ENCODE data around the gene FRMD4A. TPM values are rescaled to one million over a fixed set of nuclear protein-coding genes. Genes with fewer than 3 reads are reported as not detected.
A peak's percentile ranks its signal among the peaks of the same experiment; 100 is the strongest.

FRMD4A gene
- total RNA-seq, 1 experiment from 2014 or later: 19.6 TPM

DNA sequence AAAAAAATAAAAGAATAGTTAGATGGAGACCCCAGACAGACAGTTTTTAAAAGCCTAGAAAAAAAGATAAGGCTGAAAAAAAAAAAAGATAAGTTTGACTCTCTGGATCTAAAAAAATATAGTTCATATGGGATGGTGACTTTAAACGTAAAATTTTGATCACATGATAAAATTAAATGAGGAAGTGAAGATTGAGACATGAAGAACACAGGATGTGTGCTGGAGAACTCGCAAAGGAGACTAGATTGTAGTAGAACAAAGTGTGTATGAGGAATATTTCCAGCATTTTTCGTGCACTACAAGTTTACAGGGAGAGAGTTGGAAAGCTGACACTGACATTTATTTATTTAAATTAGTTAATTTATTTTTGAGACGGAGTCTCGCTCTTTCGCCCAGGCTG, 457.5 kb downstream of the FRMD4A start:
- H2BK5ac ChIP-seq (ENCODE audit: insufficient read length, low read length): no peak overlapping the region
- H3K27ac ChIP-seq (ENCODE audit: insufficient read length, low read depth, low read length): no peak overlapping the region
- H3K4me1 Mint-ChIP-seq: peaks cover 39 to 47% of the 10 kb centered on the region in 2 experiments
- H4K20me1 ChIP-seq (ENCODE audit: control insufficient read depth, insufficient read depth, insufficient read length): no peaks in the 10 kb centered on the region
- no peak overlapping the region for H3K23ac ChIP-seq (ENCODE audit: insufficient read length, low read depth, low read length)
- H4K91ac ChIP-seq (ENCODE audit: insufficient read length, low read depth, low read length): no peak overlapping the region
- H3K9me3 ChIP-seq (ENCODE audit: control insufficient read depth, low read depth, low read length): no peaks in the 10 kb centered on the region
- H3K9me3 Mint-ChIP-seq: no peaks in the 10 kb centered on the region
- no peak overlapping the region for H3K9ac ChIP-seq (ENCODE audit: extremely low read depth, insufficient read length, low read length)
- H3K4me1 ChIP-seq (ENCODE audit: insufficient read depth, low read length): no peaks in the 10 kb centered on the region; the same call in 1 of the 2 replicates
- no peaks in the 10 kb centered on the region for H3K23me2 ChIP-seq (ENCODE audit: insufficient read length, low read depth, low read length, poor library complexity, severe bottlenecking)
- no peak overlapping the region for H3K4ac ChIP-seq (ENCODE audit: low read depth, low read length)
- H3K18ac ChIP-seq (ENCODE audit: insufficient read length, low read depth, low read length): no peak overlapping the region
- H3K4me2 ChIP-seq (ENCODE audit: insufficient read depth, insufficient read length, low read length): no peak overlapping the region
- peaks cover 10% of the 10 kb centered on the region; the same call in 1 of the 2 replicates for H3K79me2 ChIP-seq (ENCODE audit: insufficient read depth, low read length)
- TF ChIP-seq, protein P1, sequence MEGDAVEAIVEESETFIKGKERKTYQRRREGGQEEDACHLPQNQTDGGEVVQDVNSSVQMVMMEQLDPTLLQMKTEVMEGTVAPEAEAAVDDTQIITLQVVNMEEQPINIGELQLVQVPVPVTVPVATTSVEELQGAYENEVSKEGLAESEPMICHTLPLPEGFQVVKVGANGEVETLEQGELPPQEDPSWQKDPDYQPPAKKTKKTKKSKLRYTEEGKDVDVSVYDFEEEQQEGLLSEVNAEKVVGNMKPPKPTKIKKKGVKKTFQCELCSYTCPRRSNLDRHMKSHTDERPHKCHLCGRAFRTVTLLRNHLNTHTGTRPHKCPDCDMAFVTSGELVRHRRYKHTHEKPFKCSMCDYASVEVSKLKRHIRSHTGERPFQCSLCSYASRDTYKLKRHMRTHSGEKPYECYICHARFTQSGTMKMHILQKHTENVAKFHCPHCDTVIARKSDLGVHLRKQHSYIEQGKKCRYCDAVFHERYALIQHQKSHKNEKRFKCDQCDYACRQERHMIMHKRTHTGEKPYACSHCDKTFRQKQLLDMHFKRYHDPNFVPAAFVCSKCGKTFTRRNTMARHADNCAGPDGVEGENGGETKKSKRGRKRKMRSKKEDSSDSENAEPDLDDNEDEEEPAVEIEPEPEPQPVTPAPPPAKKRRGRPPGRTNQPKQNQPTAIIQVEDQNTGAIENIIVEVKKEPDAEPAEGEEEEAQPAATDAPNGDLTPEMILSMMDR (conservative IDR thresholded peaks at IDR 0.05): no peak
- peaks cover 0 to 4% (median 0%) of the 10 kb centered on the region in 3 experiments; a peak in 2 of 7 replicates for H3K36me3 Mint-ChIP-seq (ENCODE audit: insufficient read depth in 1 of 3, low read depth in 3 of 3)
- H3T11ph ChIP-seq (ENCODE audit: low read length): no peak overlapping the region
- no peak for DNase-seq
- peaks cover 3% of the 10 kb centered on the region for H3K79me1 ChIP-seq (ENCODE audit: insufficient read depth, low read depth, low read length, poor library complexity, severe bottlenecking)
- H2BK120ac ChIP-seq (ENCODE audit: low read depth, low read length, poor library complexity, severe bottlenecking): no peak overlapping the region
- H4K8ac ChIP-seq (replicated peaks; ENCODE audit: insufficient read length, low read depth, low read length): no peak overlapping the region
- H3K56ac ChIP-seq (ENCODE audit: insufficient read length, low read depth, low read length): no peak overlapping the region
- peak overlapping the region in 1 of 3 experiments; percentile 35; a peak in 2 of 7 replicates for H3K27ac Mint-ChIP-seq
- H2AFZ ChIP-seq (ENCODE audit: low read length): no peak overlapping the region
- H3K4me3 Mint-ChIP-seq: no peak overlapping the region
- no peaks in the 10 kb centered on the region for H3K27me3 ChIP-seq (ENCODE audit: insufficient read depth, low read length)
- no peak overlapping the region for H4K5ac ChIP-seq (ENCODE audit: insufficient read length, low read depth, low read length)
- no peak overlapping the region for H2BK20ac ChIP-seq (ENCODE audit: low read depth, low read length, poor library complexity, severe bottlenecking)
- WGBS (ENCODE audit: extremely low coverage, insufficient read length, low lambda C conversion rate): no CpG with 5 or more reads among the region's 6 CpGs
- H3K27me3 Mint-ChIP-seq (ENCODE audit: low read depth): no peaks in the 10 kb centered on the region
- H2AK5ac ChIP-seq (ENCODE audit: insufficient read length, low read length): no peak overlapping the region
- H2BK15ac ChIP-seq (ENCODE audit: low read depth, low read length): no peak overlapping the region
- H2BK12ac ChIP-seq (ENCODE audit: insufficient read length, low read depth, low read length): no peak overlapping the region
- H3K14ac ChIP-seq (ENCODE audit: insufficient read depth, low read length): no peak overlapping the region

Data from H9 (cell line).